PC-9 (cell line): ENCODE data around the gene CPVL.

ENCODE experiments used
- EZH2 ChIP-seq: fragments of 200-600 bp; sonication (generic); IDR thresholded peaks from 2 replicates; pipeline ENCODE4 v1.8.0; 2017; ENCODE audit warnings: antibody characterized with exemption, low read depth
- TF ChIP-seq, protein P1 (sequence below): fragments of 200-600 bp; sonication (generic); conservative IDR thresholded peaks from 2 replicates; pipeline ENCODE4 v1.6.1; 2017; ENCODE audit warnings: mixed run types, antibody characterized with exemption, mild to moderate bottlenecking, moderate library complexity

GRCh38 chr7:28996836-28997235 is 149.5 kb downstream of the CPVL start:
- TF ChIP-seq EZH2, result no peak
- TF ChIP-seq, protein P1, sequence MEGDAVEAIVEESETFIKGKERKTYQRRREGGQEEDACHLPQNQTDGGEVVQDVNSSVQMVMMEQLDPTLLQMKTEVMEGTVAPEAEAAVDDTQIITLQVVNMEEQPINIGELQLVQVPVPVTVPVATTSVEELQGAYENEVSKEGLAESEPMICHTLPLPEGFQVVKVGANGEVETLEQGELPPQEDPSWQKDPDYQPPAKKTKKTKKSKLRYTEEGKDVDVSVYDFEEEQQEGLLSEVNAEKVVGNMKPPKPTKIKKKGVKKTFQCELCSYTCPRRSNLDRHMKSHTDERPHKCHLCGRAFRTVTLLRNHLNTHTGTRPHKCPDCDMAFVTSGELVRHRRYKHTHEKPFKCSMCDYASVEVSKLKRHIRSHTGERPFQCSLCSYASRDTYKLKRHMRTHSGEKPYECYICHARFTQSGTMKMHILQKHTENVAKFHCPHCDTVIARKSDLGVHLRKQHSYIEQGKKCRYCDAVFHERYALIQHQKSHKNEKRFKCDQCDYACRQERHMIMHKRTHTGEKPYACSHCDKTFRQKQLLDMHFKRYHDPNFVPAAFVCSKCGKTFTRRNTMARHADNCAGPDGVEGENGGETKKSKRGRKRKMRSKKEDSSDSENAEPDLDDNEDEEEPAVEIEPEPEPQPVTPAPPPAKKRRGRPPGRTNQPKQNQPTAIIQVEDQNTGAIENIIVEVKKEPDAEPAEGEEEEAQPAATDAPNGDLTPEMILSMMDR, result no peak
